Small intestine (tissue), 7 donors: ENCODE measurements around the gene TBL1XR1. TPM values are rescaled to one million over a fixed set of nuclear protein-coding genes. Genes with fewer than 3 reads are reported as not detected.
"Not testable (repeated sequence)": the region's sequence is repeated elsewhere in the genome, so short reads cannot be mapped to it uniquely, and the experiment has no call there.

Experiments used
- DNase-seq, 2 donors: peaks; one replicate each; pipeline versions ENCODE4 v3.0.0 to v3.0.0-alpha.2; 2013
- FAIRE-seq: peaks from 2 replicates; lab custom pipeline; 2012; peaks lifted over from hg19 to GRCh38; lab: Jason Lieb, UNC
- H3K27ac ChIP-seq, 3 donors: one replicate each; pipeline ENCODE4 v1.5.1; 2013; ENCODE audit warnings: low read length in 2 of 3, mild to moderate bottlenecking in 2 of 3, control low read depth in 1 of 3, inconsistent platforms in 1 of 3, low read depth in 1 of 3, moderate library complexity in 1 of 3
- H3K27me3 ChIP-seq, 3 donors: one replicate each; pipeline ENCODE4 v1.6.1; 2013; ENCODE audit warnings: low read length in 3 of 3, inconsistent platforms in 1 of 3; ENCODE audit not compliant: control insufficient read depth in 3 of 3, insufficient read depth in 3 of 3
- H3K36me3 ChIP-seq, 3 donors: one replicate each; pipeline ENCODE4 v1.6.1; 2013; ENCODE audit warnings: low read length in 3 of 3, inconsistent platforms in 1 of 3, low read depth in 1 of 3, mild to moderate bottlenecking in 1 of 3, moderate library complexity in 1 of 3; ENCODE audit not compliant: control insufficient read depth in 3 of 3, insufficient read depth in 2 of 3
- H3K4me1 ChIP-seq, 3 donors: one replicate each; pipeline ENCODE4 v1.6.1; 2013; ENCODE audit warnings: low read length in 2 of 3, inconsistent platforms in 1 of 3, low read depth in 1 of 3, mild to moderate bottlenecking in 1 of 3, moderate library complexity in 1 of 3; ENCODE audit not compliant: control insufficient read depth in 3 of 3, insufficient read depth in 2 of 3
- H3K4me3 ChIP-seq, 3 donors: one replicate each; pipeline ENCODE4 v1.5.1; 2013; ENCODE audit warnings: low read length in 3 of 3, control low read depth in 1 of 3, inconsistent platforms in 1 of 3, low read depth in 1 of 3, mild to moderate bottlenecking in 1 of 3, moderate library complexity in 1 of 3
- H3K9me3 ChIP-seq, 2 donors: one replicate each; pipeline ENCODE4 v1.6.1; 2013; ENCODE audit warnings: low read depth in 1 of 2, low read length in 1 of 2; ENCODE audit not compliant: control insufficient read depth in 2 of 2, insufficient read depth in 1 of 2
- WGBS, 3 donors: extraction: QIAGEN DNeasy Blood & Tissue Kit; methylation state at CpG; one replicate each; pipeline ENCODE4 v1.1.7; 2013; 5-methylcytosine and 5-hydroxymethylcytosine counted together
- polyA plus RNA-seq, 4 donors: library from polyadenylated mRNA; stranded (reverse) in 3 of 4; unstranded in 1 of 4; fragments of 200-250 nt in 3 of 4; fragments of 120-200 nt in 1 of 4; gene quantifications; one replicate each; pipeline versions ENCODE4 v1.2.1 to v1.2.3, GENCODE V29; 2013
- donor health status: healthy with polysubstance abuse.
- donor health status: control.
- donor health status: control.
- donor health status: Bipolar disorder and iron deficiency.
- donor health status: healthy.

TBL1XR1 gene
- polyA plus RNA-seq, 4 donors: 13.8 to 74.8 (median 27.7) TPM

DNA sequence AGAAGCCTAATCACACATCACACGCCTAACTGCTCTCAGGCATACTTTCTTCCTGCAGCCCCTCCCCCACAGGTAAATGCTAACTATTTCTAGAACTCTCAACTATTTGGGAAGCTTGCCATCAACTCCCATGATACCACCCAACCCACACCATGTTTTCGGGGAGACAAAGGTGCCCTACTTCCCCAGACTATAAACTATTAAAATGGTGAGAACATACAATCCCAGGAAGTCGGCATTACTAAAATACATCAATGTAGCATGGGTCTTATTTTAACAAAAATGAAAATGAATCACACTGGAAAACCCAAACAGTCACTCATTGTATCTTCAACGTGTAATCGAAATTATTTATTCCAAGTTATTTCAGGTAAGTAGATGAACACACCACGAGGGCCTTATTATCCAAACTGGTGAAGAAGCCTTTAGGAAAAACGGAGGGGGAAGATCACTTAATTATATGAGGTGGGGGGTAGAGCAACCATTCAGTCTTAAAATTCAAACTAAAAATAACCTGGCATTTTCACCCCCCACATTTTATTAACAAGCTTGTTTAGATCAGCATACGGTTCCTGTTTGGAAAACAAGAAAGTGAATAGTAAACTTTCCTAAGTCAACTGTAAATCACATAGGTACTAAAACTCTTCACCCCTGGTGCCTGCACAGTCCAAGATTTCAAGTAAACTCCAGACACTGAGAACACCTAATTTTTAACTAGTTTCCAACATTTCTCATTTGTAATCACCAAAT lies 1.9 kb downstream of the TBL1XR1 start:
- Histone ChIP-seq H3K36me3 (peaks cover 0 to 3% (median 0%) of the 10 kb centered on the region in 3 donors), H3K27ac (peak overlapping the region; percentile 74 to 98 (median 86)), H3K9me3 (no peaks in the 10 kb centered on the region), H3K27me3 (no peaks in the 10 kb centered on the region), H3K4me1 (peaks cover 6 to 23% (median 21%) of the 10 kb centered on the region in 3 donors), H3K4me3 (peak overlapping the region; percentile 94 to 96 (median 96))
- 0 to 5% (median 1%) methylated on average over 8 of the region's 8 CpGs for WGBS, 3 donors
- DNase-seq (peak in 1 of 2 donors; percentile 78), FAIRE-seq (no peak)

DNA sequence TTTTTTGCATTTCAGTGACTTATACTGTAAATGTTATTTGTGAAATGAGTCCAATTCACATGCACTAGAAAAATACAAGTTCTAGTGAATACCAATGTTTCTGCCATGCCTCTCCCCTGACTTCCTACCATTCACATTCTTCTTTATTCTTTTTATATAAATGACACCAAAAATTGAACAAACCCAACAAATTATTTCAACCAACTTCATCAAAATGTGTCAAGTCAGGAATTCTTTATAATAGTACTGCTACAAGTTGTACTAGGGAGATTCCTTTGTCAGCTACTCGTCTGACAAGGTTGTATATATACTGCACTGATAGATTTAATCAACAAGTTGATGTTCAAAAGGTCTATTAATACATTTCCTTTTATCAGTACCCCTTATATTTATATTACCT lies 3.0 kb downstream of the TBL1XR1 start:
- DNase-seq: no peak
- Histone ChIP-seq H3K4me3 (peak overlapping the region in 2 of 3 donors; percentile 94 to 96), H3K36me3 (peaks cover 0 to 3% (median 0%) of the 10 kb centered on the region in 3 donors), H3K9me3 (no peaks in the 10 kb centered on the region), H3K27me3 (no peaks in the 10 kb centered on the region), H3K4me1 (peaks cover 5 to 19% (median 18%) of the 10 kb centered on the region in 3 donors), H3K27ac (peak overlapping the region in 1 of 3 donors; percentile 98)
- FAIRE-seq: no peak
- WGBS, 3 donors: 5 to 20% (median 14%) methylated on average over 1 of the region's 1 CpG

DNA sequence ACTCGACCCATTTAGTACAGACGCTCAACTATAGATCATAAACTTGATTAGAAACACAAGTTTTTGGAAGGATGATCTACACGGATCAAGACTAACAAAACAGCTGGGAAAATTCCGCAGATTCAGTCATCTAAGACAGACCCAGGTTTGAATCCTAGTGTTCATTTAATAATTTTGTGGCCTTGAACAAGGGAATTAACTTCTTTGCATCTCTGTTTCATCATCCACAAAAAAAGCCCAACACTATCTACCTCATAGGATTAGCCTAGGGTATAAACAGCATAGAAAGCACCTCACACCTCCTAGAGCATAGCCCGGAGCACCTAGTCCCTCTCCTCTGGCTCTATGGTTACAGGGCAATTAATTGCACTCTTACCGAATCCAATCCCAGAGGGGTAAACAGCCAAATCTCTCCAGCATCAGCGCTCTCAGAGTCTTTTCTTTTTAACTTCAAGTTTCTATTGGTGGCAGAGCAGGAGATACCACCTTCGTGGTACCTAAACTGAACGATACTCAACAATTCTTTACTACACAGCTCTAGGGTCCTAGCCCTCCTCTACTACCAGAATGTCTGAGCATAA lies 3.5 kb downstream of the TBL1XR1 start:
- no peak overlapping the region for H3K27ac ChIP-seq

DNA sequence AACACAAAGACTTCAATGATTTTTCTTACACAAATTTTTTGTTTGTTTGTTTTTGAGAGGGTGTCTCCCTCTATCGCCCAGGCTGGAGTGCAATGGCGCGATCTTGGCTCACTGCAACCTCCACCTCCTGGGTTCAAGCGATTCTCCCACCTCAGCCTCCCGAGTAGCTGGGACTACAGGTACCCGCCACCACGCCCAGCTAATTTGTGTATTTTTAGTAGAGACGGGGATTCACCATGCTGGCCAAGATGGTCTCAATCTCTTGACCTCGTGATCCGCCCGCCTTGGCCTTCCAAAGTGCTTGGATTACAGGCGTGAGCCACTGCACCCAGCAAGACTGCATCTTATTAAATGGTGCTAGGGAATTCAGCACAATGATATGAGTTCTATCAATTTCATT lies 4.0 kb downstream of the TBL1XR1 start:
- 95% methylated on average over 12 of the region's 12 CpGs for WGBS, 3 donors
- not testable (repeated sequence) for FAIRE-seq, H3K36me3 ChIP-seq, H3K27me3 ChIP-seq, H3K4me3 ChIP-seq, DNase-seq, H3K27ac ChIP-seq, H3K9me3 ChIP-seq
- H3K4me1 ChIP-seq: peaks cover 2 to 13% (median 9%) of the 10 kb centered on the region in 3 donors

More for the DNA sequence above, 3.5 kb downstream of the TBL1XR1 start:
- Histone ChIP-seq H3K9me3 (no peaks in the 10 kb centered on the region), H3K36me3 (peaks cover 0 to 3% (median 0%) of the 10 kb centered on the region in 3 donors), H3K4me1 (peaks cover 2 to 14% (median 14%) of the 10 kb centered on the region in 3 donors), H3K4me3 (no peak overlapping the region), H3K27me3 (no peaks in the 10 kb centered on the region)
- DNase-seq (peak in 1 of 2 donors; percentile 24), FAIRE-seq (no peak)
- 57 to 63% (median 62%) methylated on average over 9 of the region's 9 CpGs for WGBS, 3 donors

DNA sequence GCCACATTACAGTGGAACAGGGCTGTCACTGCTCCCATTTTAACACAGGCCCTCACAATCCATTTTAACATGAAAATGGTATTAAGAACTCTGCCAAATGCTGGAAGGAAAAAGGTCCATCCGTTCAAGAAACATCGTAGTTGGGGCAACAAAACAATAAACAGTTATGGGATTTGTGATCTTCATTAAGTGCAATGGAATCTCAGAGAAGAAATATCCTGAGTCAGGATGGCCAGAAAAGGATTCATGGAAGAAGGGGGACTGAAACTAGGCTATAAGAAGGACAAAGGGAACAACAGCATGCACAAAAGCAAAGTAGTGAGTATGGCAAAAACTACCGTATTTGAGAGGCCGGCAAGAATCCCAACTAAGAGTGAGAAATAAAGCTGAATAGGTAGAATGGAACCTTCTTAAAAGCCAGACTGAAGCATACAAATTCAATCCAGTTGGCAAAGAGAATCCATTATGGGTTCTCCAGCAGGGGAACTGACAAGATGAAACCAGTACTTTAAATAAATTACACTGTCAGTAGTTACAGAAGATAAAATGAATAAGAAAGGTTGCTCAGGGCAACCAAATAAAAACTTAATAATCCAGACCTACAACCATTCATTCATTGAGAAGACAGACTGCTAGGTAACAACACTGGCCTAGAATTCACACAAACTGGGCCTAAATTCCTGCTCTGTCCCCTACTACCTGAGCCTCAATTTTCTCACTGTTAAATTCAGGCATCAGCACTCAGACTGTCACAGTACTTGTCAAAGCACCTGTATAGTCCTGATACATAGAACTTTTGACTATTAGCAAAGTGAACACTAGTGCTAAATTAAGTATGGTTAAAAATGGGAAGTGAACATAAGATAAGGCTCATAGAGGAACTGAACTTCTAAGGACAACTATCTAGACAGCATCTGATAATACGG lies 6.3 kb downstream of the TBL1XR1 start:
- Histone ChIP-seq H3K4me3 (no peak overlapping the region), H3K36me3 (peaks cover 0 to 3% (median 0%) of the 10 kb centered on the region in 3 donors), H3K27me3 (no peaks in the 10 kb centered on the region), H3K27ac (peak overlapping the region in 1 of 3 donors; percentile 33), H3K4me1 (peaks cover 2 to 13% (median 8%) of the 10 kb centered on the region in 3 donors), H3K9me3 (no peaks in the 10 kb centered on the region)
- FAIRE-seq (no peak), DNase-seq (no peak)
- 38 to 45% (median 42%) methylated on average over 5 of the region's 5 CpGs for WGBS, 3 donors

DNA sequence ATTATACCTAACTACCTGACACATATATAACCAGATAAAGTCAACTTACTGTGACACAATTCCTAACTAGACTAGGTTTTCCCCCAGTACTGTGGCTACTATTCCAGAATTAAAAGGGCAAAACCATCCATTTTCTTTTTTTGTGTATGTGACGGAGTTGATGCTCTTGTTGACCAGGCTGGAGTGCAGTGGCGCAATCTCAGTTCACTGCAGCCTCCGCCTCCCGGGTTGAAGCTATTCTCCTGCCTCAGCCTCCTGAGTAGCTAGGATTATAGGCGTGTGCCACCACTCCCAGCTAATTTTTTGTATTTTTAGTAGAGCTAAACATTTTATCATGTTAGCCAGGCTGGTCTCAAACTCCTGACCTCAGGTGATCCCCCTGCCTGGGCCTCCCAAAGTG lies 7.1 kb downstream of the TBL1XR1 start:
- WGBS, 3 donors: 91 to 97% (median 92%) methylated on average over 5 of the region's 5 CpGs
- H3K27ac ChIP-seq, H3K36me3 ChIP-seq, DNase-seq, H3K9me3 ChIP-seq, H3K4me3 ChIP-seq, H3K27me3 ChIP-seq, FAIRE-seq: not testable (repeated sequence)
- H3K4me1 ChIP-seq: peaks cover 2 to 15% (median 10%) of the 10 kb centered on the region in 3 donors

DNA sequence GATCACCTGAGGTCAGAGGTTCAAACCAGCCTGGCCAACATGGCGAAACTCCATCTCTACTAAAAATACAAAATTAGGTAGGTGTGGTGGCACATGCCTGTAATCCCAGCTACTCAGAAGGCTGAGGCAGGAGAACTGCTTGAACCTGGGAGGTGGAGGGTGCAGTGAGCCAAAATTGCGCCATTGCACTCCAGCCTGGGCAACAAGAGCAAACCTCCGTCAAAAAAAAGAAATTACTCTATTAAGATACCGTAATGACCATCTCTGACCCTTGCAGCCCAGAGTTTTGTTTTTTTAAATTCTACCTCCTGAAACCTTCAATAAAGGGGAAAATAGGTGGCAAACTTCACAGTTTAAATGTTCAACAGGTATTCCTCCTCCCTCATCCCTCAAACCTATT lies 9.0 kb downstream of the TBL1XR1 start:
- not testable (repeated sequence) for FAIRE-seq, DNase-seq, H3K27me3 ChIP-seq, H3K9me3 ChIP-seq, H3K27ac ChIP-seq, H3K36me3 ChIP-seq, H3K4me3 ChIP-seq
- H3K4me1 ChIP-seq: peaks cover 0 to 16% (median 10%) of the 10 kb centered on the region in 3 donors
- 86 to 94% (median 90%) methylated on average over 4 of the region's 4 CpGs for WGBS, 3 donors

DNA sequence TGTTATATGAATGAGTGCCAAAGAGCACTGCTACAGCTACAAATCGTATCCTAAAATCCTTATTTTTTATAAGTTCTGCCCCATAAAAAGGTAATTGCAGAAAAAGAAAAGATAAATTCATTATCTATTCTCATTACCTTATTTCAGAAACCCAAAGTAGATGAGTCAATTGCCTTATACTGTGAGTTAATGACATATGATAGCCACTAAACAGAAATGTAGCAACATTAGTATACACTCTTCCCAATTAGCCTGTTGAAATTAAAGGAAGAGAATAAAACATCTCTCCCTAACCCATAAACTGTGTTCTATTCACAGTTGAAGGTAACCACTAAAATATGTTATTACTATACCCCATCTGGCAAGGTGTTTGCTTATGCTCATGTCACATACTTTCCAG lies 11.0 kb downstream of the TBL1XR1 start:
- FAIRE-seq: no peak
- peaks cover 0 to 3% (median 0%) of the 10 kb centered on the region in 3 donors for H3K36me3 ChIP-seq
- 57 to 78% (median 68%) methylated on average over 1 of the region's 1 CpG for WGBS, 3 donors

More for the DNA sequence above, 11.0 kb downstream of the TBL1XR1 start:
- Histone ChIP-seq H3K4me3 (no peak overlapping the region), H3K27ac (no peak overlapping the region), H3K4me1 (peaks cover 0 to 13% (median 10%) of the 10 kb centered on the region in 3 donors), H3K9me3 (no peaks in the 10 kb centered on the region), H3K27me3 (no peaks in the 10 kb centered on the region)
- no peak for DNase-seq
